Omental fat pad (tissue), 4 donors: ENCODE data around the gene MEA1. TPM values are rescaled to one million over a fixed set of nuclear protein-coding genes. Genes with fewer than 3 reads are reported as not detected.

Source experiments
- ATAC-seq: fragments of 150-250 bp; one replicate; pipeline ENCODE4 v1.9.1; 2016; ENCODE audit warnings: mild to moderate bottlenecking, moderate library complexity; ENCODE audit not compliant: low FRiP score
- DNase-seq: peaks from one replicate; pipeline ENCODE4 v3.0.0-alpha.2; 2019; ENCODE audit warnings: low spot score
- total RNA-seq, 4 donors: library from RNA; depleted of rRNA; stranded (reverse); fragments of >200 nt; gene quantifications; one replicate each; pipeline ENCODE4 v1.1.0, GENCODE V29; 2016
- TF ChIP-seq, protein P1 (sequence below), 3 donors: fragments of 450-650 bp; IDR thresholded peaks; one replicate each; pipeline ENCODE4 v1.5.1; 2016 to 2017; ENCODE audit warnings: antibody characterized with exemption in 3 of 3, mild to moderate bottlenecking in 3 of 3, moderate library complexity in 2 of 3

MEA1 gene
- total RNA-seq, 4 donors from 2014 or later: 39.6 to 67.8 (median 45.5) TPM

DNA sequence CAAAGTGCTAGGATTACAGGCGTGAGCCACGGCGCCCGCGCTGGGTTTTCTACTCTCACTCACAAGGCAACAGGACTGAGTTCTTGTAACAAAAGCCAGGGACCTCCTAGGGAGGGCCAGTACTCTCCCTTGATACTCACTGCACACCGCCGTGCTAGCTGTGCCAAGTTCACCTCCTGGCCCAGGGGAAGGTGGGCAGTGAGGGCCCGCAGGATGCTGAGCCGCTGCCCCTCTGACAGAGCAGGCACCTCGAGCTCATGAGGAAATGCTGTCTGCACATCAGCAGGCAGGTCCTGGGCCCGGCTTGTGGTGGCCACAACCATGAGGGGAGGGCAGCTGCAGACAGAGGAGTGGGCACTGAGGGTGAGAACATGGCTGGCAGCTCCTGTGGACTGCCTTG lies 46.5 kb downstream of the MEA1 start:
- ATAC-seq (no peak), DNase-seq (no peak)
- TF ChIP-seq, protein P1, sequence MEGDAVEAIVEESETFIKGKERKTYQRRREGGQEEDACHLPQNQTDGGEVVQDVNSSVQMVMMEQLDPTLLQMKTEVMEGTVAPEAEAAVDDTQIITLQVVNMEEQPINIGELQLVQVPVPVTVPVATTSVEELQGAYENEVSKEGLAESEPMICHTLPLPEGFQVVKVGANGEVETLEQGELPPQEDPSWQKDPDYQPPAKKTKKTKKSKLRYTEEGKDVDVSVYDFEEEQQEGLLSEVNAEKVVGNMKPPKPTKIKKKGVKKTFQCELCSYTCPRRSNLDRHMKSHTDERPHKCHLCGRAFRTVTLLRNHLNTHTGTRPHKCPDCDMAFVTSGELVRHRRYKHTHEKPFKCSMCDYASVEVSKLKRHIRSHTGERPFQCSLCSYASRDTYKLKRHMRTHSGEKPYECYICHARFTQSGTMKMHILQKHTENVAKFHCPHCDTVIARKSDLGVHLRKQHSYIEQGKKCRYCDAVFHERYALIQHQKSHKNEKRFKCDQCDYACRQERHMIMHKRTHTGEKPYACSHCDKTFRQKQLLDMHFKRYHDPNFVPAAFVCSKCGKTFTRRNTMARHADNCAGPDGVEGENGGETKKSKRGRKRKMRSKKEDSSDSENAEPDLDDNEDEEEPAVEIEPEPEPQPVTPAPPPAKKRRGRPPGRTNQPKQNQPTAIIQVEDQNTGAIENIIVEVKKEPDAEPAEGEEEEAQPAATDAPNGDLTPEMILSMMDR (IDR thresholded peaks at IDR 0.05): no peak

DNA sequence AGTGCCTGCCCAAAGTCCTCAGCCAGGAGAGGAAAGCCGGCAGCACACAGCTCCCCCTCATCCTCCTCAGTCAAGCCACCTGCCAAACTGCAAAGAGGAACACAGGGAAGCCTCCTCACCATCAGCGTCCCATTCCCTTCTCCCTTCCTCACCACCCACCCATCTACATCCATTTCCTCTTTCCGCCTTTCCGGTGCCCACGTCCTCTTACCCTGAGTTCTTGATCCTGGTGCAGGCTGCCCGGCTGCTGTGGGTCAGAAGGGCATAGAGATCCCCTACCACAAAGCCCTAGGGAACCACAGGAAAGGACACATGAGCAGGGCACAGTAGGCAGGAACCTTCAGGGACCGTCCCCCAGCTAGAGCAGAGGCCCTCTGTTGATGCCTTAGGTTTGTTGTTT lies 47.2 kb downstream of the MEA1 start:
- ATAC-seq: no peak
- DNase-seq: no peak
- TF ChIP-seq, protein P1 (IDR thresholded peaks at IDR 0.05): no peak

DNA sequence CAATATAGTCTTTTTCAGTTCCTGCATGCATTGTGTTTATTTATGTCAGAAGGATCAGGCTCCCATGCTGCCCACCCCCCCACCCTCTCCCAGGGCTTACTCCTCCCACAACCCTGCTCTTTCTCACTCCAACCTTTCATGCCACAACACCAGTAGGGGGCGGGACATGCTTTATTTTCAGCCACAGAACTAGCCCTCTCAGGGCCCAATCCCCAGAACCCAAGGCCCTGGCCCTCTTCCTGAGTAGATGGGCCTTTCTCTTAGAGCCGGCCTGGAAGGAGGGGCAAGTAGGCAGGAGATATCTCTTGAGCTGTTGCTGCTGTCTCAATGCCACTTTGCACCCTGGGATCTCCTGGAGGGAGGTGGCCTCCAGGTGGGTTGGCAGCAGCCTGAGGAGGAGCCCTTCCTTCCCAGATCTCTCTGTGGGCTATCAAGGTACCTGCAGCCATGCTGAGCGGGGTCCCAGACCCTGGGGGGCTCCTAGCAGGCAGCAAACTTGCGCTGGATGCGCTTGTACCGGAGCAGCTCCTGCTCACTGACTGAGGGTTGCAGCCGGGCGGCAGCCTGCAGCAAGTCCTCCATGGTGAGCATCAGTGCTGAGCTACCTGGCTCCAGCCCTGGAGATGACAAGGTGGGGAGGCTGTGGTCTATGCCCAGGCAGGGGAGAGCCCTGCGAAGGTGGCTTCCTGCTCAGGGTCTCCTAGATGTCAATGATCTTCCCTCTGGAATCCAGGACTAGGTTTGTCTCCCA lies 49.7 kb downstream of the MEA1 start:
- DNase-seq (no peak), ATAC-seq (no peak)

DNA sequence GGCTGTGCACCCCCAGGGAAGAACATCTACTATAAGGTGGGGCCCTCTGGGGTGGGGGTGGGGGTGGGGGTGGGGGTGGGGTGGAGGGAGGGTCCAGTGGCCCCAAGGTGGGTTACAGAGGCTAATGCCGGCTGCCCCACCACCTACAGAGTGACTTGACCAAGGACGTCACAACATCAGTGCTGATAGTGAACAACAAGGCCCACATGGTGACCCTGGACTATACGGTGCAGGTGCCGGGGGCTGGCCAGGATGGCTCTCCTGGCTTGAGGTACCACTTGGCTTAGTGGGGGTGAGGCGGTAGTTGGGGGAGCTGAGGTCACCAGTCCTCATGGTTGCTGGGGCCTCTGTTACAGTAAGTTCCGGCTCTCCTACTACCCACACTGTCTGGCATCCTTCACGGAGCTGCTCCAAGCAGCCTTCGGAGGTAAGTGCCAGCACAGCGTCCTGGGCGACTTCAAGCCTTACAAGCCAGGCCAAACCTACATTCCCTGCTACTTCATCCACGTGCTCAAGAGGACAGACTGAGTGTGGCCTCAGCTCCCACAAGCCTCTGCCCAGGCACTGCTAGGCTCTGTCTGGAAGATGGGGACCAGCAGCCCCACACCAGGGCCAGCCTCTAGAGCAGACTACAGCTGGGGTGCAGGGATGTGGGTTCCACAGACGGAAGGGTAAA lies 50.4 kb downstream of the MEA1 start:
- TF ChIP-seq, protein P1 (IDR thresholded peaks at IDR 0.05): no peak
- DNase-seq (no peak), ATAC-seq (no peak)

More for the DNA sequence above, 49.7 kb downstream of the MEA1 start:
- TF ChIP-seq, protein P1 (IDR thresholded peaks at IDR 0.05): no peak

DNA sequence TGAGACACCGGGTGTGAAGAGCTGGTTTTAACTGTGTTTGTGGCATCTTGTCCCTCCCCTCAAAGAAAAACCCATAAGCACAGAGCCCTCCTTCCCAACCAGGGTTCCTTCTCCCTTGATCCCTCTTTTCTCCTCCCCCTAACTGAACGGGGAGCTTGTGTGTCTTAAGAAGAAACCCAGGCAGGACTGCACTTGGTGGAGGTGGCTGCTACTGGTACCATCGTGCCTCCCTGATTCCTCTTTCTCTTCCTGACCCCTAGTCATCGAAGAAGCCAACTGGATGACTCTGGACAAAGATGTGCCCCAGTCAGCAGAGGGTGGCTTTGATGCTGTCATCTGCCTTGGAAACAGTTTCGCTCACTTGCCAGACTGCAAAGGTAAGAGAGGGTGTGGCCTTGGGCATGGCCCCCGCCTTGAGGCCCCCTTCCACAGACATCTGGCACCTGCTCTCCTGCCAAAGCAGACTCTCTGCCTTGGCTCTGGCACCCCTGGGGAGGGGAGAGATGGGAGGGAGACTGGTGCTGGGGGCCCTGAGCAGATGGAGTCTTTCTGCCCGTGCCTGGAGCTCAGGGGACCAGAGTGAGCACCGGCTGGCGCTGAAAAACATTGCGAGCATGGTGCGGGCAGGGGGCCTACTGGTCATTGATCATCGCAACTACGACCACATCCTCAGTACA lies 51.1 kb downstream of the MEA1 start:
- ATAC-seq (no peak), DNase-seq (no peak)
- TF ChIP-seq, protein P1 (IDR thresholded peaks at IDR 0.05): no peak

DNA sequence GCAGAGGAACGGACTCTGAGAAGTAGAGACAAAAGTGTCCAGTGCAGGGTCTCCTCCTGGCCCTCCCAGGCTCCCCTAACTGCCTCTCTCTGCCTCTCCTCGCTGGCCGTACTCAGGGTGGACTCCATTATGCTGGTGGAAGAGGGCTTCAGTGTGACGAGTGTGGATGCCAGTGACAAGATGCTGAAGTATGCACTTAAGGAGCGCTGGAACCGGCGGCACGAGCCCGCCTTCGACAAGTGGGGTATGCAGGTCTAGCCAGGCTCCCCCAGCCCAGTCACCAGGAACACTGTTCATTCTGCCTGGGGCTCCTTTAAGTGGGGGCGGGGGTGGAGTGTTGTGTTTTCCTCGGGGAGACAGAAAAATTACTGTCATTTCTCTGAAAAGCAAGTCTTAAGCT lies 51.6 kb downstream of the MEA1 start:
- TF ChIP-seq, protein P1 (IDR thresholded peaks at IDR 0.05): no peak
- DNase-seq (no peak), ATAC-seq (no peak)

Other genes with a start within 250 kb of the MEA1 start
- 10 to 100 TPM in 3 of 4 donors, 1 to 10 TPM in 1; 7.6 to 18.8 (median 12.9) TPM for gene BICRAL, start 231.9 kb downstream of the MEA1 start, total RNA-seq
- gene RPL7L1, start 134.3 kb downstream of the MEA1 start, total RNA-seq: 100 to 1,000 TPM in 2 of 4 donors, 10 to 100 TPM in 2; 93.0 to 138 (median 105) TPM
- under 1 TPM in 1 of 4 donors, not detected in 3; 0.72 TPM for gene PTCRA, start 97.9 kb downstream of the MEA1 start, total RNA-seq
- gene CNPY3, start 84.5 kb downstream of the MEA1 start, total RNA-seq: 10 to 100 TPM; 28.4 to 43.7 (median 32.6) TPM
- 1 to 10 TPM in 2 of 4 donors, under 1 TPM in 1, not detected in 1; 0.84 to 1.1 (median 1.0) TPM for gene GNMT, start 53.2 kb downstream of the MEA1 start, total RNA-seq
- gene PEX6, start 34.8 kb downstream of the MEA1 start, total RNA-seq: 10 to 100 TPM in 3 of 4 donors, 1 to 10 TPM in 1; 5.0 to 22.1 (median 12.8) TPM
- 10 to 100 TPM; 18.0 to 41.5 (median 37.4) TPM for gene PPP2R5D, start 29.4 kb downstream of the MEA1 start, total RNA-seq
- 100 to 1,000 TPM in 1 of 4 donors, 10 to 100 TPM in 3; 58.0 to 106 (median 95.0) TPM for gene KLHDC3, start 303 bp upstream of the MEA1 start, total RNA-seq
- 10 to 100 TPM; 44.1 to 54.2 (median 48.7) TPM for gene RRP36, start 7.7 kb upstream of the MEA1 start, total RNA-seq
- gene CUL7, start 39.9 kb upstream of the MEA1 start, total RNA-seq: 10 to 100 TPM; 10.1 to 17.3 (median 14.3) TPM
- gene MRPL2, start 45.5 kb upstream of the MEA1 start, total RNA-seq: 10 to 100 TPM; 10.7 to 32.2 (median 19.3) TPM
- 10 to 100 TPM; 15.2 to 21.1 (median 16.5) TPM for gene KLC4, start 45.7 kb upstream of the MEA1 start, total RNA-seq
- 10 to 100 TPM; 11.5 to 38.9 (median 13.8) TPM for gene PTK7, start 62.4 kb upstream of the MEA1 start, total RNA-seq
- 10 to 100 TPM; 21.5 to 37.8 (median 24.4) TPM for gene SRF, start 157.3 kb upstream of the MEA1 start, total RNA-seq
- gene CUL9, start 168.2 kb upstream of the MEA1 start, total RNA-seq: 10 to 100 TPM; 24.6 to 41.6 (median 28.7) TPM
- gene DNPH1, start 215.5 kb upstream of the MEA1 start, total RNA-seq: 10 to 100 TPM; 57.0 to 88.1 (median 74.7) TPM
- gene TTBK1, start 229.5 kb upstream of the MEA1 start, total RNA-seq: not detected